GM18873 (cell line): ENCODE data around the gene S100A1.

Source experiments
- ATAC-seq: cut with Tn5 transposase; IDR thresholded peaks from one replicate; pipeline ENCODE4 v1.9.1; 2021; ENCODE audit warnings: mild to moderate bottlenecking, moderate library complexity, moderate number of reproducible peaks; ENCODE audit not compliant: unreplicated experiment, low FRiP score

Gene S100A1

GRCh38 chr1:153678519-153679336, 50.5 kb downstream of the S100A1 start, which contains the start of gene NPR1:
Gene NPR1, plus strand, starts transcription at chr1:153678688. Its CDS starts 421 bp downstream, at chr1:153679109.
- ATAC-seq: no peak

GRCh38 chr1:153679337-153680119, 51.3 kb downstream of the S100A1 start:
- no peak for ATAC-seq

- no peak for ATAC-seq
These were observed 51.8 kb downstream of the S100A1 start for GRCh38 chr1:153680120-153680403.
